Loucy (cell line): ENCODE measurements around the gene MYL7.

ENCODE experiments used
- EZH2phosphoT487 ChIP-seq: fragments of 200-600 bp; IDR thresholded peaks from 2 replicates; pipeline ENCODE4 v1.6.1; 2018; ENCODE audit warnings: antibody characterized with exemption, mild to moderate bottlenecking, moderate library complexity, borderline replicate concordance
- TF ChIP-seq, protein P1 (sequence below): fragments of 200-600 bp; sonication (generic); conservative IDR thresholded peaks from 2 replicates; pipeline ENCODE4 v1.5.1; 2014; ENCODE audit warnings: mild to moderate bottlenecking, antibody characterized with exemption, low read length

DNA sequence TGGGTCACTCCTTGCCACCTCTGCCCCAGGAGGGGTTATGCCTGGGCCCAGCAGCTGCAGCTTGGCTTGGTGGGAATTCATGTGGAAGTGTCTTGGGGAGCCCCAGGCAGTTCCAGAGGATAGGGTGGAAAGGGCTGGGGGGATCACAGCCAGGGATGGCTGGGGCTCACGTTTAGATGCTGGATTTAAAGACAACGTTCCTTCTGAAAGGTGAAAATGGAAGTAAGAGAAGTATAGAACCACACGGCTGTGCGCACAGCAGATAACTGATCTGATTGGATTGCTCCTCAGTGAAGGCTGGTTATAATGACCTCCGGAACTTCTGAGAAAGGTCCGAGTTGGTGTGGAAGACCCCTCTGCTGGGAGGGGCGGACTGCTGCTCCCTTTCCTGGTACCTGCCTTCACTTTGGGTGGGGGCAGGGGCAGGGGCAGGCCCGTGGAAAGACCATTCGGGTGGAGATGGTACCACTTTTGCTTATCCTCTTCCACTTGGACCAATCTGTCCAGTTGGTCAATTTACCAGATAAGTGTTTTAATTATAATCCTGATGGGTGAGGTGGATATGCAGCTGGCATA is 7.9 kb upstream of the MYL7 start:
- TF ChIP-seq, protein P1, sequence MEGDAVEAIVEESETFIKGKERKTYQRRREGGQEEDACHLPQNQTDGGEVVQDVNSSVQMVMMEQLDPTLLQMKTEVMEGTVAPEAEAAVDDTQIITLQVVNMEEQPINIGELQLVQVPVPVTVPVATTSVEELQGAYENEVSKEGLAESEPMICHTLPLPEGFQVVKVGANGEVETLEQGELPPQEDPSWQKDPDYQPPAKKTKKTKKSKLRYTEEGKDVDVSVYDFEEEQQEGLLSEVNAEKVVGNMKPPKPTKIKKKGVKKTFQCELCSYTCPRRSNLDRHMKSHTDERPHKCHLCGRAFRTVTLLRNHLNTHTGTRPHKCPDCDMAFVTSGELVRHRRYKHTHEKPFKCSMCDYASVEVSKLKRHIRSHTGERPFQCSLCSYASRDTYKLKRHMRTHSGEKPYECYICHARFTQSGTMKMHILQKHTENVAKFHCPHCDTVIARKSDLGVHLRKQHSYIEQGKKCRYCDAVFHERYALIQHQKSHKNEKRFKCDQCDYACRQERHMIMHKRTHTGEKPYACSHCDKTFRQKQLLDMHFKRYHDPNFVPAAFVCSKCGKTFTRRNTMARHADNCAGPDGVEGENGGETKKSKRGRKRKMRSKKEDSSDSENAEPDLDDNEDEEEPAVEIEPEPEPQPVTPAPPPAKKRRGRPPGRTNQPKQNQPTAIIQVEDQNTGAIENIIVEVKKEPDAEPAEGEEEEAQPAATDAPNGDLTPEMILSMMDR, result no peak
- TF ChIP-seq EZH2phosphoT487, result no peak
